IMR-90 (cell line): ENCODE data around the gene PPM1L. TPM values are rescaled to one million over a fixed set of nuclear protein-coding genes. Genes with fewer than 3 reads are reported as not detected.

Experiments used
- ATAC-seq: fragments of 200-7000 bp; cut with Tn5 transposase; 2 replicates; pipeline ENCODE4 v1.9.1; 2020; ENCODE audit warnings: low read depth, mild to moderate bottlenecking, moderate library complexity
- BruUV-seq: library from RNA; stranded (reverse); fragments of 400-500 nt; replicated peaks from 2 replicates; lab custom pipeline; 2021; lab: Mats Ljungman, UMichigan
- CTCF ChIA-PET: fragments of 300-600 bp; formaldehyde crosslinking; extraction: SDS; loops from one replicate; lab custom pipeline; 2021; ENCODE audit warnings: antibody characterized with exemption; lab: Yijun Ruan, JAX
- POLR2A ChIA-PET: fragments of 300-600 bp; sonication (Branson Sonifier 250); formaldehyde crosslinking; loops from one replicate; lab custom pipeline; 2022; ENCODE audit warnings: antibody characterized with exemption; ENCODE audit not compliant: unreplicated experiment; lab: Charles Lee
- DNase-seq: peaks from one replicate; pipeline ENCODE4 v3.0.0; 2013
- H2AFZ ChIP-seq: replicated peaks from 2 replicates; pipeline ENCODE3; 2013; ENCODE audit warnings: low read length, mild to moderate bottlenecking; ENCODE audit not compliant: poor library complexity
- H2AK5ac ChIP-seq: 2 replicates; pipeline ENCODE4 v1.6.1; 2013; ENCODE audit warnings: low read depth, low read length, inconsistent platforms
- H2AK9ac ChIP-seq: replicated peaks from 2 replicates; pipeline ENCODE3; 2013; ENCODE audit warnings: mild to moderate bottlenecking, low read depth, low read length, moderate library complexity; ENCODE audit not compliant: poor library complexity
- H2BK120ac ChIP-seq: 2 replicates; pipeline ENCODE4 v1.6.1; 2013; ENCODE audit warnings: low read depth, low read length, inconsistent platforms
- H2BK15ac ChIP-seq: 3 replicates; pipeline ENCODE4 v1.6.1; 2013; ENCODE audit warnings: low read depth, low read length, inconsistent platforms
- H2BK20ac ChIP-seq: 2 replicates; pipeline ENCODE4 v1.6.1; 2013; ENCODE audit warnings: low read depth, mild to moderate bottlenecking, inconsistent platforms, low read length, moderate library complexity
- H2BK5ac ChIP-seq: 2 replicates; pipeline ENCODE4 v1.6.1; 2013; ENCODE audit warnings: mild to moderate bottlenecking, low read depth, low read length, inconsistent platforms; ENCODE audit not compliant: poor library complexity, severe bottlenecking
- H3K14ac ChIP-seq: replicated peaks from 2 replicates; pipeline ENCODE4 v1.6.1; 2013; ENCODE audit warnings: low read depth, low read length, inconsistent platforms
- H3K18ac ChIP-seq: 2 replicates; pipeline ENCODE4 v1.6.1; 2013; ENCODE audit warnings: low read depth, low read length, control low read depth
- H3K23ac ChIP-seq: 2 replicates; pipeline ENCODE4 v1.6.1; 2013; ENCODE audit warnings: low read depth, low read length, inconsistent platforms
- H3K27ac ChIP-seq: 2 replicates; pipeline ENCODE4 v1.5.1; 2013; ENCODE audit warnings: mild to moderate bottlenecking, control low read depth, low read length; ENCODE audit not compliant: insufficient read depth
- H3K27me3 ChIP-seq: 2 replicates; pipeline ENCODE4 v1.6.1; 2013; ENCODE audit warnings: low read length; ENCODE audit not compliant: control insufficient read depth, insufficient read depth
- H3K36me3 ChIP-seq: 2 replicates; pipeline ENCODE4 v1.6.1; 2013; ENCODE audit warnings: low read length, mixed read lengths; ENCODE audit not compliant: control insufficient read depth, insufficient read depth
- H3K4ac ChIP-seq: 2 replicates; pipeline ENCODE4 v1.6.1; 2013; ENCODE audit warnings: low read depth, low read length, inconsistent platforms
- H3K4me1 ChIP-seq: 2 replicates; pipeline ENCODE4 v1.6.1; 2013; ENCODE audit warnings: low read length, mixed read lengths; ENCODE audit not compliant: control insufficient read depth, insufficient read depth
- H3K4me2 ChIP-seq: 2 replicates; pipeline ENCODE4 v1.6.1; 2013; ENCODE audit warnings: low read depth, mild to moderate bottlenecking, control low read depth, low read length, moderate library complexity
- H3K4me3 ChIP-seq: 2 replicates; pipeline ENCODE4 v1.5.1; 2013; ENCODE audit warnings: low read depth, mild to moderate bottlenecking, control low read depth, low read length, moderate library complexity; ENCODE audit not compliant: insufficient read depth
- H3K56ac ChIP-seq: 2 replicates; pipeline ENCODE4 v1.6.1; 2013; ENCODE audit warnings: low read length, inconsistent platforms; ENCODE audit not compliant: insufficient read depth; ENCODE audit errors: extremely low read depth
- H3K79me1 ChIP-seq, 2 experiments: 2 replicates each; pipeline ENCODE4 v1.6.1; 2013; ENCODE audit warnings: low read length in 2 of 2, inconsistent platforms in 1 of 2, low read depth in 1 of 2
- H3K9ac ChIP-seq: 2 replicates; pipeline ENCODE4 v1.6.1; 2013; ENCODE audit warnings: low read depth, low read length, control low read depth
- H3K9me1 ChIP-seq: 2 replicates; pipeline ENCODE4 v1.6.1; 2013; ENCODE audit warnings: low read length, inconsistent platforms; ENCODE audit not compliant: insufficient read depth
- H3K9me3 ChIP-seq: 2 replicates; pipeline ENCODE4 v1.6.1; 2013; ENCODE audit warnings: low read length; ENCODE audit not compliant: control insufficient read depth, insufficient read depth
- H4K20me1 ChIP-seq: 2 replicates; pipeline ENCODE4 v1.6.1; 2013; ENCODE audit warnings: low read length, inconsistent platforms; ENCODE audit not compliant: insufficient read depth
- H4K5ac ChIP-seq: 2 replicates; pipeline ENCODE4 v1.6.1; 2013; ENCODE audit warnings: mild to moderate bottlenecking, low read depth, low read length, control low read depth
- H4K8ac ChIP-seq, 2 experiments: 2 replicates each; pipeline ENCODE4 v1.6.1; 2013; ENCODE audit warnings: low read depth in 2 of 2, low read length in 2 of 2, control low read depth in 1 of 2, inconsistent platforms in 1 of 2
- H4K91ac ChIP-seq: 2 replicates; pipeline ENCODE4 v1.6.1; 2013; ENCODE audit warnings: low read depth, low read length, inconsistent platforms; ENCODE audit not compliant: insufficient read depth
- BHLHE40 ChIP-seq: fragments of 150-350 bp; IDR thresholded peaks from 2 replicates; pipeline ENCODE4 v1.6.1; 2016; ENCODE audit warnings: mild to moderate bottlenecking, low read depth, low read length
- CEBPB ChIP-seq: IDR thresholded peaks from 2 replicates; pipeline ENCODE4 v1.6.1; 2012; ENCODE audit warnings: low read depth, low read length, improper control_type of control experiment
- CHD1 ChIP-seq: IDR thresholded peaks from 2 replicates; pipeline ENCODE4 v1.6.1; 2012; ENCODE audit warnings: low read depth, low read length, improper control_type of control experiment
- FOS ChIP-seq: fragments of 150-350 bp; IDR thresholded peaks from 2 replicates; pipeline ENCODE4 v1.6.1; 2016; ENCODE audit warnings: low read depth, low read length
- MAFK ChIP-seq: IDR thresholded peaks from 2 replicates; pipeline ENCODE4 v1.6.1; 2012; ENCODE audit warnings: low read depth, low read length, improper control_type of control experiment
- MAZ ChIP-seq: IDR thresholded peaks from 2 replicates; pipeline ENCODE4 v1.6.1; 2012; ENCODE audit warnings: low read depth, mild to moderate bottlenecking, low read length, improper control_type of control experiment, moderate library complexity, borderline replicate concordance
- MXI1 ChIP-seq: IDR thresholded peaks from 2 replicates; pipeline ENCODE4 v1.6.1; 2012; ENCODE audit warnings: low read depth, mild to moderate bottlenecking, low read length, moderate library complexity, borderline replicate concordance
- NFE2L2 ChIP-seq: fragments of 150-350 bp; IDR thresholded peaks from 2 replicates; pipeline ENCODE4 v1.6.1; 2016; ENCODE audit warnings: low read depth, mild to moderate bottlenecking, low read length
- POLR2A ChIP-seq: IDR thresholded peaks from 2 replicates; pipeline ENCODE4 v1.6.1; 2012; ENCODE audit warnings: mild to moderate bottlenecking, low read depth, low read length
- RAD21 ChIP-seq: IDR thresholded peaks from 2 replicates; pipeline ENCODE4 v1.6.1; 2012; ENCODE audit warnings: low read length, improper control_type of control experiment
- RCOR1 ChIP-seq: IDR thresholded peaks from 2 replicates; pipeline ENCODE4 v1.6.1; 2012; ENCODE audit warnings: mild to moderate bottlenecking, low read length, improper control_type of control experiment; ENCODE audit not compliant: insufficient replicate concordance
- RFX5 ChIP-seq: IDR thresholded peaks from 2 replicates; pipeline ENCODE4 v1.8.0; 2012; ENCODE audit warnings: low read depth, mild to moderate bottlenecking, low read length, moderate library complexity
- SMC3 ChIP-seq: fragments of 150-350 bp; IDR thresholded peaks from 2 replicates; pipeline ENCODE4 v1.6.1; 2016; ENCODE audit warnings: low read depth, mild to moderate bottlenecking, antibody characterized with exemption, low read length, moderate library complexity
- WGBS, 2 experiments: methylation state at CpG; one replicate each; pipeline versions ENCODE4 v1.1.5 to v1.1.7; 2013; ENCODE audit warnings: missing lambda C conversion rate in 2 of 2; ENCODE audit not compliant: insufficient read length in 1 of 2; ENCODE audit errors: extremely low coverage in 2 of 2; 5-methylcytosine and 5-hydroxymethylcytosine counted together
- dilution Hi-C: fragments of 300-500 bp; cut with HindIII; formaldehyde crosslinking; loops from one replicate; pipeline ENCODE4 v1.14.3; 2018; ENCODE audit warnings: low sequenced_read_pairs; ENCODE audit not compliant: unreplicated experiment
- in situ Hi-C: fragments of 300-500 bp; cut with MboI; formaldehyde crosslinking; loops from 3 replicates; pipeline ENCODE4 v1.14.3; 2019; ENCODE audit warnings: low sequenced_read_pairs, inconsistent platforms, mixed read lengths
- intact Hi-C: fragments of 100-400 bp; cut with micrococcal nuclease; formaldehyde crosslinking; loops from 2 replicates; pipeline ENCODE4 v1.10.0; 2022
- polyA plus RNA-seq, 3 experiments: library from polyadenylated mRNA; depleted of rRNA; stranded (reverse); fragments of >200 nt; gene quantifications; 2 replicates each; pipeline ENCODE4 v1.2.3, GENCODE V29; 2012; ENCODE audit warnings: low replicate concordance in 1 of 3
- total RNA-seq: library from RNA; depleted of rRNA; stranded (reverse); fragments of >200 nt; gene quantifications from 2 replicates; pipeline ENCODE4 v1.2.3, GENCODE V29; 2012
- TF ChIP-seq, protein P1 (sequence below): conservative IDR thresholded peaks from 2 replicates; pipeline ENCODE4 v1.5.1; 2012; ENCODE audit warnings: mild to moderate bottlenecking, low read depth, low read length, improper control_type of control experiment
- TF ChIP-seq, protein P2 (sequence below): fragments of 150-350 bp; IDR thresholded peaks from 2 replicates; pipeline ENCODE4 v1.6.1; 2017; ENCODE audit warnings: mild to moderate bottlenecking, antibody characterized with exemption, low read length, low read depth
- TF ChIP-seq, protein P3 (sequence below): fragments of 150-350 bp; IDR thresholded peaks from 2 replicates; pipeline ENCODE4 v1.6.1; 2016; ENCODE audit warnings: low read depth, mild to moderate bottlenecking, low read length, moderate library complexity, borderline replicate concordance

Gene PPM1L
- total and polyA plus RNA-seq, 2 of the 4 experiments (the other 2 are of a cell fraction), result 0.14 to 0.18 TPM

DNA sequence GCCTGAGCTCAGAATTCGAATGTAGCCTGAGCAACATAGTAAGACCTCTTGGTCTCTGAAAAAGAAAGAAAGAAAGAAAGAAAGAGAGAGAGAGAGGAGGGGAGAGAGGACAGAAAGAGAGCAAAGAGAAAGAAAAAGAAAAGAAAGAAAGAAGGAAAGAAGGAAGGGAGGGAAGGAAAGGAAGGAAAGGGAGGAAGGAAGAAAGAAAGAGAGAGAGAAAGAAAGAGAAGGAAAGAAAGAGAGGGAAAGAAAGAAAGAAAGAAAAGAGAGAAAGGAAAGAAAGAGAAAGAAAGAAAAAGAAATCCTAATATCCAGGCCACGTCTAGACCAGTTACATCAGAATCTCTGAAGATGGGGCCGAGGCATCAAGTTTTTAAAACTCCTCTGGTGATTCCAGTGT lies 50.7 kb downstream of the PPM1L start:
- TF ChIP-seq RAD21 (no peak), BHLHE40 (no peak), MAFK (no peak), POLR2A (no peak), RCOR1 (no peak), RFX5 (no peak), MAZ (no peak), FOS (no peak), SMC3 (no peak), CHD1 (no peak), NFE2L2 (no peak), CEBPB (no peak), MXI1 (no peak)
- TF ChIP-seq, protein P1, sequence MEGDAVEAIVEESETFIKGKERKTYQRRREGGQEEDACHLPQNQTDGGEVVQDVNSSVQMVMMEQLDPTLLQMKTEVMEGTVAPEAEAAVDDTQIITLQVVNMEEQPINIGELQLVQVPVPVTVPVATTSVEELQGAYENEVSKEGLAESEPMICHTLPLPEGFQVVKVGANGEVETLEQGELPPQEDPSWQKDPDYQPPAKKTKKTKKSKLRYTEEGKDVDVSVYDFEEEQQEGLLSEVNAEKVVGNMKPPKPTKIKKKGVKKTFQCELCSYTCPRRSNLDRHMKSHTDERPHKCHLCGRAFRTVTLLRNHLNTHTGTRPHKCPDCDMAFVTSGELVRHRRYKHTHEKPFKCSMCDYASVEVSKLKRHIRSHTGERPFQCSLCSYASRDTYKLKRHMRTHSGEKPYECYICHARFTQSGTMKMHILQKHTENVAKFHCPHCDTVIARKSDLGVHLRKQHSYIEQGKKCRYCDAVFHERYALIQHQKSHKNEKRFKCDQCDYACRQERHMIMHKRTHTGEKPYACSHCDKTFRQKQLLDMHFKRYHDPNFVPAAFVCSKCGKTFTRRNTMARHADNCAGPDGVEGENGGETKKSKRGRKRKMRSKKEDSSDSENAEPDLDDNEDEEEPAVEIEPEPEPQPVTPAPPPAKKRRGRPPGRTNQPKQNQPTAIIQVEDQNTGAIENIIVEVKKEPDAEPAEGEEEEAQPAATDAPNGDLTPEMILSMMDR, result no peak
- TF ChIP-seq, protein P2, sequence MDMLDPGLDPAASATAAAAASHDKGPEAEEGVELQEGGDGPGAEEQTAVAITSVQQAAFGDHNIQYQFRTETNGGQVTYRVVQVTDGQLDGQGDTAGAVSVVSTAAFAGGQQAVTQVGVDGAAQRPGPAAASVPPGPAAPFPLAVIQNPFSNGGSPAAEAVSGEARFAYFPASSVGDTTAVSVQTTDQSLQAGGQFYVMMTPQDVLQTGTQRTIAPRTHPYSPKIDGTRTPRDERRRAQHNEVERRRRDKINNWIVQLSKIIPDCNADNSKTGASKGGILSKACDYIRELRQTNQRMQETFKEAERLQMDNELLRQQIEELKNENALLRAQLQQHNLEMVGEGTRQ, result no peak
- TF ChIP-seq, protein P3, sequence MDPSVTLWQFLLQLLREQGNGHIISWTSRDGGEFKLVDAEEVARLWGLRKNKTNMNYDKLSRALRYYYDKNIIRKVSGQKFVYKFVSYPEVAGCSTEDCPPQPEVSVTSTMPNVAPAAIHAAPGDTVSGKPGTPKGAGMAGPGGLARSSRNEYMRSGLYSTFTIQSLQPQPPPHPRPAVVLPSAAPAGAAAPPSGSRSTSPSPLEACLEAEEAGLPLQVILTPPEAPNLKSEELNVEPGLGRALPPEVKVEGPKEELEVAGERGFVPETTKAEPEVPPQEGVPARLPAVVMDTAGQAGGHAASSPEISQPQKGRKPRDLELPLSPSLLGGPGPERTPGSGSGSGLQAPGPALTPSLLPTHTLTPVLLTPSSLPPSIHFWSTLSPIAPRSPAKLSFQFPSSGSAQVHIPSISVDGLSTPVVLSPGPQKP, result no peak
- H3K4me1 ChIP-seq, result no peaks in the 10 kb centered on the region
- BruUV-seq, result no TSS peak
- no peak overlapping the region for H2AK9ac ChIP-seq
- no peaks in the 10 kb centered on the region for H3K36me3 ChIP-seq
- H3K9ac ChIP-seq, result no peak overlapping the region
- no peak overlapping the region for H3K4me3 ChIP-seq
- DNase-seq (no peak), ATAC-seq (no peak)
- POLR2A ChIA-PET, result no interaction called here
- H3K27ac ChIP-seq, result no peak overlapping the region
- no peak overlapping the region for H2BK15ac ChIP-seq
- WGBS, 2 experiments, result 29% methylated on average over 1 of the region's 3 CpGs; no CpG with 5 or more reads in 1 of the 2 experiments
- CTCF ChIA-PET, result no interaction called here
- no peak overlapping the region for H4K91ac ChIP-seq
- H3K56ac ChIP-seq, result no peak overlapping the region
- intact Hi-C loops (no loop called here), in situ Hi-C loops (no loop called here), dilution Hi-C loops (no loop called here)
- no peak overlapping the region for H2BK20ac ChIP-seq
- no peak overlapping the region for H3K14ac ChIP-seq
- H3K4ac ChIP-seq, result no peak overlapping the region
- H3K4me2 ChIP-seq, result no peak overlapping the region
- no peak overlapping the region for H2BK5ac ChIP-seq
- H3K27me3 ChIP-seq, result no peaks in the 10 kb centered on the region; the same call in 1 of the 2 replicates
- H4K5ac ChIP-seq, result no peak overlapping the region
- no peaks in the 10 kb centered on the region for H3K9me3 ChIP-seq
- no peak overlapping the region for H4K8ac ChIP-seq
- H3K23ac ChIP-seq, result no peak overlapping the region
- no peaks in the 10 kb centered on the region for H4K20me1 ChIP-seq
- no peak overlapping the region for H2AK5ac ChIP-seq
- H2AFZ ChIP-seq, result no peak overlapping the region
- no peaks in the 10 kb centered on the region for H3K79me1 ChIP-seq
- no peak overlapping the region for H2BK120ac ChIP-seq
- no peak overlapping the region for H3K18ac ChIP-seq
- no peaks in the 10 kb centered on the region for H3K9me1 ChIP-seq
